ENCODE data around the gene INTS6L. TPM values are rescaled to one million over a fixed set of nuclear protein-coding genes. Genes with fewer than 3 reads are reported as not detected.

INTS6L gene
- total RNA-seq, 4 donors from 2014 or later: 4.9 to 11.0 (median 7.7) TPM

DNA sequence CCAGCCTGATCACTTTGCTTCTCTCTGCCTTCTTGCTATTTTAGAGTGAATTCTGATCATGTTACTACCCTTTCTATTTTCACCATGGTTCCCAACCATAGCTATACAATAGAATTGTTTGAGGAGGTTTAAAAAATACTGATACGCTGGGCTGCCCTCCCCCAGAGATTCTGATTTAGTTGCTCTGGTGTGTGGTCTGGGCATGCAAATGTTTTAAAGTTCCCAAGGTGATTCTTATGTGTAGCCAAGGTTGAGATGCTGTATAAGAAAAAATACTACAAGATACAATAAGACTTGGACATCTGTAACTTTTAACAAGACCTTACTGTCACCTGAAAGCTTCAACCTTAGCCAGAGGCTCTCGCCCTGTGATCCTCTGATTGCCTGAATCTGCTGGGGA, 22.2 kb upstream of the INTS6L start:
- Histone ChIP-seq H3K27ac (no peak overlapping the region), H3K27me3 (no peaks in the 10 kb centered on the region), H3K4me3 (replicated peaks in 1 of 3) (no peak overlapping the region), H3K4me1 (no peaks in the 10 kb centered on the region), H3K36me3 (no peaks in the 10 kb centered on the region), H3K9me3 (no peaks in the 10 kb centered on the region)
- intact Hi-C loops (cut with DNase I): no loop called here
- no peak for DNase-seq
- TF ChIP-seq POLR2A (IDR thresholded peaks at IDR 0.05): no peak
- TF ChIP-seq, protein P1, sequence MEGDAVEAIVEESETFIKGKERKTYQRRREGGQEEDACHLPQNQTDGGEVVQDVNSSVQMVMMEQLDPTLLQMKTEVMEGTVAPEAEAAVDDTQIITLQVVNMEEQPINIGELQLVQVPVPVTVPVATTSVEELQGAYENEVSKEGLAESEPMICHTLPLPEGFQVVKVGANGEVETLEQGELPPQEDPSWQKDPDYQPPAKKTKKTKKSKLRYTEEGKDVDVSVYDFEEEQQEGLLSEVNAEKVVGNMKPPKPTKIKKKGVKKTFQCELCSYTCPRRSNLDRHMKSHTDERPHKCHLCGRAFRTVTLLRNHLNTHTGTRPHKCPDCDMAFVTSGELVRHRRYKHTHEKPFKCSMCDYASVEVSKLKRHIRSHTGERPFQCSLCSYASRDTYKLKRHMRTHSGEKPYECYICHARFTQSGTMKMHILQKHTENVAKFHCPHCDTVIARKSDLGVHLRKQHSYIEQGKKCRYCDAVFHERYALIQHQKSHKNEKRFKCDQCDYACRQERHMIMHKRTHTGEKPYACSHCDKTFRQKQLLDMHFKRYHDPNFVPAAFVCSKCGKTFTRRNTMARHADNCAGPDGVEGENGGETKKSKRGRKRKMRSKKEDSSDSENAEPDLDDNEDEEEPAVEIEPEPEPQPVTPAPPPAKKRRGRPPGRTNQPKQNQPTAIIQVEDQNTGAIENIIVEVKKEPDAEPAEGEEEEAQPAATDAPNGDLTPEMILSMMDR (IDR thresholded peaks at IDR 0.05): no peak
- 95 to 97% methylated on average over 2 of the region's 2 CpGs for WGBS, 2 donors

DNA sequence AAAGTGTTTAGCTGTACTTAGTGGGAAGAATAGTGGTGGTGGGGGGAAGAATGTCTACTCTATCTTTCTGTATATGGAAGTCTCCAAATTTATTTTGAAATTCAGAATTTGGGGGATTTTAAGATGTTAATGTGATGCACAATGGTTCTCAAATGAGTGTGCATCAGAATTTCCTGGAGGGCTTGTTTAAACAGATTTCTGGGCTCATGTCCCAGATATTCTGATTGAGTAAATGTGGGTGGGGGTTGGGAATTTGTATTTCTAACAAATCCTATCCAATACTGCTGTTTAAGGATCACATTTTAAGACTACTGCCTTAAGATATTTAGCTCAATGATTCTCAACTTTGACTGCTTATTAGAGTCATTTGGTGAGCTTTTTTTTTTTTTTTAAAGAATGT, 15.1 kb upstream of the INTS6L start:
- Histone ChIP-seq H3K9me3 (no peaks in the 10 kb centered on the region), H3K27ac (no peak overlapping the region), H3K36me3 (no peaks in the 10 kb centered on the region), H3K27me3 (no peaks in the 10 kb centered on the region), H3K4me1 (no peaks in the 10 kb centered on the region), H3K4me3 (replicated peaks in 1 of 3) (no peak overlapping the region)
- DNase-seq: no peak
- no peak for TF ChIP-seq POLR2A (IDR thresholded peaks at IDR 0.05)
- TF ChIP-seq, protein P1 (IDR thresholded peaks at IDR 0.05): no peak
- intact Hi-C loops (cut with DNase I): no loop called here

DNA sequence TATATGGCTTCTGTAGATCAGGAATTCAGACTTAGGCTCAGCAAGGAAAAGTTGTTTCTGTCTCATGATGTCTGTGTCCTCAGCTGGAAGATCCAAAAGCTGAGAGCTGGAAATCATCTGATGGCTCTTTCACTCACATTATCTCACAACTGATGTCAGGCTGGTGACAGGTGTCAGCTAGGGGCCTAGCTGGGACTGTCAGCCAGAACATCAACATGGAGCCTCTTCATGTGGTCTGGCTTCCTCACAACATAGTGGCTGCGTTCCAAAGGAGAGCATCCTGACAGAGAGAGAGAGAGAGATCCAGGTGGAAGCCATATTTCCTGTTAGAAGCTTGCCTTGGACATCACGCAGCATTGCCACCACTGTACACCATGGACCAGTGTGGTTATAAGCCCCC, 10.6 kb upstream of the INTS6L start:
- intact Hi-C loops (cut with DNase I): no loop called here
- Histone ChIP-seq H3K27me3 (no peaks in the 10 kb centered on the region), H3K4me1 (no peaks in the 10 kb centered on the region), H3K4me3 (replicated peaks in 1 of 3) (no peak overlapping the region), H3K36me3 (no peaks in the 10 kb centered on the region), H3K27ac (no peak overlapping the region), H3K9me3 (no peaks in the 10 kb centered on the region)
- WGBS, 2 donors: 73 to 80% methylated on average over 2 of the region's 2 CpGs
- TF ChIP-seq, protein P1 (IDR thresholded peaks at IDR 0.05): no peak
- no peak for TF ChIP-seq POLR2A (IDR thresholded peaks at IDR 0.05)
- DNase-seq: no peak

DNA sequence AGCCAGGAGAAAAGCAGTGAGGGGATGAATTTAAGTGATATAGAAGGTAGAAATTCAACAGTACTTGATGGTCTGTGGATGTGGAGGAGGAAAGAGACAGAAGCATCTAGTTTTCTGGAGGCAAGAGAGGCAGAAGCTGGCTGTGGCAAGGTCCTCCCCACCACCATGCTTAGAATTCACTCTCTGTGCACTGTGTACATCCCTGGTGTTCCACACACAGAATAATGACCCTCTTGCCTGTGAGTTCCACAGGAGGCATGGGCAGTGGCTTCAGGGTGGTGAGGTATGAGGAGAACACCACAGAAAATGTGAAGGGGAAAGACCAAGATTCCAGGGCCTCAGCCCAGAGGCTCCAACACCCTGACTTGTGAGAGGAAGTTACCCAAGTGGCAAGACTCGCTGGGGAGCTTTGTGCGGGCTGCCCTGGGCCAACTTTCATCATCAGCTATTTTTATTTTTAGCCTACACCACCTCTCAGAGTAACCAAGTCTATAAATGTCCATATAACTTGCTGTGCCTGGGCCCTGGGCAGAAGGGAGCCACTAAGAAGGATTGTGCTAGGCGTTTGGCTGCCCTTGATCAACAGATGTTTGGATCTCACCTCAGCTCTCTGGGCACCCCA, 7.8 kb upstream of the INTS6L start:
- H3K4me1 ChIP-seq: no peaks in the 10 kb centered on the region
- no peak overlapping the region for H3K27ac ChIP-seq
- no peaks in the 10 kb centered on the region for H3K36me3 ChIP-seq
- 61 to 89% methylated on average over 2 to 3 of the region's 3 CpGs for WGBS, 2 donors
- DNase-seq: no peak
- no peaks in the 10 kb centered on the region for H3K9me3 ChIP-seq
- H3K4me3 ChIP-seq (replicated peaks in 1 of 3): no peak overlapping the region
- TF ChIP-seq, protein P1 (IDR thresholded peaks at IDR 0.05): no peak
- TF ChIP-seq POLR2A (IDR thresholded peaks at IDR 0.05): no peak
- H3K27me3 ChIP-seq: no peaks in the 10 kb centered on the region
- intact Hi-C loops (cut with DNase I): no loop called here

DNA sequence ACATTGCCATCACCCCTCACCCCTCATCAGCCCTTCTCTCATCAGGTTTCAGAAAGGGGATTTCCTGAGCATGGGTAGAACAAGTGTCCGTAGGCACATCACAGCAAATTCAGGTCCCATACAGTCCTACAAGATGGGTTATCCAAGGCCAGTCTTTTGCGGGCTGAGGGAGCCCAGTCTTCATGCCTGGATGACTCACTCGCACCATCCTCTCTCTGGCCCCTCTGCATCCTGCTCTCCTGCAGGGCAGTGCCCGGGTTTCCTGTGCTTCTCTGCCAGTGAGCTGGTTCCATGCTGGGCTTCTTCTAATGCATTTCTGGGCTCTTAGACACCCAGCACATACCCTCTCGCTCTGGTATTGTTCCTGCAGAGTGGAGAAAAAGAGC, 7.3 kb upstream of the INTS6L start:
- no peak overlapping the region for H3K4me3 ChIP-seq (replicated peaks in 1 of 3)
- no peaks in the 10 kb centered on the region for H3K27me3 ChIP-seq
- 92 to 95% methylated on average over 4 of the region's 5 CpGs for WGBS, 2 donors
- TF ChIP-seq, protein P1 (IDR thresholded peaks at IDR 0.05): no peak
- TF ChIP-seq POLR2A (IDR thresholded peaks at IDR 0.05): no peak
- H3K27ac ChIP-seq: no peak overlapping the region
- intact Hi-C loops (cut with DNase I): no loop called here
- H3K9me3 ChIP-seq: no peaks in the 10 kb centered on the region
- no peak for DNase-seq
- H3K4me1 ChIP-seq: no peaks in the 10 kb centered on the region
- no peaks in the 10 kb centered on the region for H3K36me3 ChIP-seq
